Measurements from ENCODE around the gene TGFB2.

DNA sequence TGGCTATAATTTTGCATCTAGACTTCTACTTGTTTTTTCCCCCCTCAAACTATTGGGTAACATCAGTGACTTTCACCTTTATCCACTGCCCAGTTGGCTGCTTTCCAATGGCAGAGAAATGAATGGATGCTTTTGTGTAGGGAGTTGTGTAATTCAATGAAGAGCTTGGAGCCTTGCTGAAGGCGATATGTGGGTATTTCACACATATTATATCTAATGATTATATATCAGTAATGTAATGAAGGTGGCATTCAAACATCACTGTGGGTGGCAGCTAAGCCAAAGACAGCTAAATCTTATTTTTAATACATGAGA lies 81.2 kb downstream of the TGFB2 start:
- TF ChIP-seq, protein P1, sequence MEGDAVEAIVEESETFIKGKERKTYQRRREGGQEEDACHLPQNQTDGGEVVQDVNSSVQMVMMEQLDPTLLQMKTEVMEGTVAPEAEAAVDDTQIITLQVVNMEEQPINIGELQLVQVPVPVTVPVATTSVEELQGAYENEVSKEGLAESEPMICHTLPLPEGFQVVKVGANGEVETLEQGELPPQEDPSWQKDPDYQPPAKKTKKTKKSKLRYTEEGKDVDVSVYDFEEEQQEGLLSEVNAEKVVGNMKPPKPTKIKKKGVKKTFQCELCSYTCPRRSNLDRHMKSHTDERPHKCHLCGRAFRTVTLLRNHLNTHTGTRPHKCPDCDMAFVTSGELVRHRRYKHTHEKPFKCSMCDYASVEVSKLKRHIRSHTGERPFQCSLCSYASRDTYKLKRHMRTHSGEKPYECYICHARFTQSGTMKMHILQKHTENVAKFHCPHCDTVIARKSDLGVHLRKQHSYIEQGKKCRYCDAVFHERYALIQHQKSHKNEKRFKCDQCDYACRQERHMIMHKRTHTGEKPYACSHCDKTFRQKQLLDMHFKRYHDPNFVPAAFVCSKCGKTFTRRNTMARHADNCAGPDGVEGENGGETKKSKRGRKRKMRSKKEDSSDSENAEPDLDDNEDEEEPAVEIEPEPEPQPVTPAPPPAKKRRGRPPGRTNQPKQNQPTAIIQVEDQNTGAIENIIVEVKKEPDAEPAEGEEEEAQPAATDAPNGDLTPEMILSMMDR (IDR thresholded peaks at IDR 0.05; ENCODE audit: extremely low read depth in 1 of 2, insufficient read depth in 1 of 2, low read depth in 1 of 2, low read length in 2 of 2), result no peak
- no peak for TF ChIP-seq POLR2A (IDR thresholded peaks at IDR 0.05; ENCODE audit: low read depth, low read length)
- no peak for TF ChIP-seq JUN (IDR thresholded peaks at IDR 0.05; ENCODE audit: borderline replicate concordance, insufficient read depth, insufficient read length, low read depth)
- no peak for TF ChIP-seq EZH2 (IDR thresholded peaks at IDR 0.05; ENCODE audit: borderline replicate concordance, low read depth, low read length, severe bottlenecking)
- no peak for TF ChIP-seq GATA2 (IDR thresholded peaks at IDR 0.05; ENCODE audit: insufficient read depth, insufficient read length, low read depth, low read length)
- TF ChIP-seq POLR2AphosphoS5 (IDR thresholded peaks at IDR 0.05; ENCODE audit: insufficient read depth, low read depth, low read length), result no peak
